ENCODE measurements around the gene MAP3K12. TPM values are rescaled to one million over a fixed set of nuclear protein-coding genes. Genes with fewer than 3 reads are reported as not detected.

The MAP3K12 gene
- total and polyA plus RNA-seq, 2 of the 13 experiments (the other 11 are each of a cell fraction or from before 2014, with no cell fraction given), result 0.20 to 1.1 TPM

GRCh38 chr12:53441040-53441833 is 58.0 kb downstream of the MAP3K12 start, which contains the start of gene PRR13 (continued):
- TF ChIP-seq ZXDC (CRISPR knock-in tag; IDR thresholded peaks at IDR 0.05) (no peak), NCOR1 (IDR thresholded peaks at IDR 0.05; ENCODE audit: borderline replicate concordance, low read length) (peak; percentile 56; the same call in 1 of the 2 replicates), ZIK1 (CRISPR knock-in tag; IDR thresholded peaks at IDR 0.05; ENCODE audit: borderline replicate concordance, low read depth) (no peak), GATAD1 (CRISPR knock-in tag; IDR thresholded peaks at IDR 0.05) (no peak; the same call in 1 of the 2 replicates), ATF4 (CRISPR knock-in tag; IDR thresholded peaks at IDR 0.05) (peak in 1 of 2 experiments; percentile 56; a peak in 1 of 4 replicates), FOXP4 (CRISPR knock-in tag; IDR thresholded peaks at IDR 0.05) (no peak), ZC3H4 (CRISPR knock-in tag; IDR thresholded peaks at IDR 0.05; ENCODE audit: borderline replicate concordance) (no peak), HOXA3 (CRISPR knock-in tag; IDR thresholded peaks at IDR 0.05) (peak; percentile 27; the same call in 1 of the 2 replicates), E2F2 (CRISPR knock-in tag; IDR thresholded peaks at IDR 0.05; ENCODE audit: borderline replicate concordance) (no peak), ZNF772 (CRISPR knock-in tag; IDR thresholded peaks at IDR 0.05) (no peak), ARHGAP35 (CRISPR knock-in tag; IDR thresholded peaks at IDR 0.05; ENCODE audit: borderline replicate concordance) (no peak), ZNF800 (CRISPR knock-in tag; IDR thresholded peaks at IDR 0.05) (no peak; the same call in 1 of the 2 replicates), ZNF350 (CRISPR knock-in tag; IDR thresholded peaks at IDR 0.05; ENCODE audit: borderline replicate concordance, low read depth) (no peak), ZNF546 (CRISPR knock-in tag; conservative IDR thresholded peaks at IDR 0.05) (no peak), PRPF4 (IDR thresholded peaks at IDR 0.05; ENCODE audit: low read depth, low read length, poor library complexity, severe bottlenecking) (no peak), DNMT3B (CRISPR knock-in tag; conservative IDR thresholded peaks at IDR 0.05) (no peak), RFX5 (IDR thresholded peaks at IDR 0.05; ENCODE audit: low read depth, low read length) (no peak), SRF (IDR thresholded peaks at IDR 0.05; ENCODE audit: low read depth, low read length) (0 out of 2 replicates have a peak, but pooled peaks have one; percentile 29), PCBP2 (optimal IDR thresholded peaks at IDR 0.05; ENCODE audit: low read depth, low read length, poor library complexity, severe bottlenecking) (no peak)

All from HepG2 (cell line).